EL (cell line): ENCODE data around the gene CRY2.
"Not testable (repeated sequence)": the region's sequence is repeated elsewhere in the genome, so short reads cannot be mapped to it uniquely, and the experiment has no call there.

Experiments used
- DNase-seq: peaks from one replicate; pipeline ENCODE4 v3.0.0-alpha.2; 2016

CRY2 gene

DNA sequence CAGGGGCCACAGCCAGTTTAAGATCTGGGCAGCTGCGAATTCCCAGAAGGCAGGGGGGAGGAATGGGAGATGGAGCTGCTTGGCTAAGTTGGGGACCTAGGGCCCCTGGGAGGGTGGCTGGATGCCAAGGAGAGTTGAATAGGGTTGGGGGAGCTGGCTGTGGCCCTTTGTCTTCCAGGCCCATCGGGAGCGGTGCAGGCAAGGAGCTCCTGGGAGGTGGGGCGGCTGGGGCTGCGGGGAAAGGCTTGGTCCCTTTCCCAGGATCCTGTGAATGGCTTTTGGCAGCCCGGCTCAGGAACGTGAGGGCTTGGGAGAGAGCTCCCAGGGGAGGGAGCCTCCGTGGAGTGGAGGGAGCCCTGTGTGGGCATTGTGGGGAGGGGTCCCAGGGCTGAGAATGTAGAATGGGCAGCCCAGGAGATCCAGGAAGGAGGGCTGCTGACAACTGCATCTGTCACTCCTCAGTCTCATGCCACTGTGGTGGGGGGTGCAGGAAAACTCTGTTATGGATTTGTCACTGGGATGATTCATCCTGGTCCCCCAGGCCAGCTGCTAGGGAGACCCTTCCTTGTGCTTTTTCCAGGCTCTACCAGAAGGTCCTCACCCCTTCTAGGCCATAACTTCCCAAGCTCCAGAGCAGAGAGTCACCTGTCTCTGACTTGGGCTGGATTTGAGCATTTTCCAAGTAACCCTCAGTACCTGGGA, 53.8 kb downstream of the CRY2 start:
- no peak for DNase-seq

DNA sequence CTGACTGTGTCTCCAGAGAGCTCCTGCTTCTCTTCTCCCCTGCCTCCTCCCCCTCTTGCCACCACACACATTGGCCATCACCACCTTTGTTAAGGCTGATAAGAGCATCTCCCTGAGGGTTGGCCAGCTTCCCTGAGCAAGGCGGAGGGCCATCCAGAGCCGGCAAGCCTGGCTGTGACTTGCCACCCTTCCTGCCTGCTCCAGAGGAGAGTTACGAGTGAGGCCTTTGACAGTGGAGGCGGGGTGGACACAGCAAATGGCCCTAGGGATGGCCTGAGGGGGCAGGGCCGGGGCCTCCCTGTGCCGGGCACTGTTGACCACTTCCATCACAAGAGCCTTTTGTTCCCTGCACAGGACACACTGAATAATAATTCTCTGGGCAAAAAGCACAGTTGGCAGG, 54.4 kb downstream of the CRY2 start:
- no peak for DNase-seq

DNA sequence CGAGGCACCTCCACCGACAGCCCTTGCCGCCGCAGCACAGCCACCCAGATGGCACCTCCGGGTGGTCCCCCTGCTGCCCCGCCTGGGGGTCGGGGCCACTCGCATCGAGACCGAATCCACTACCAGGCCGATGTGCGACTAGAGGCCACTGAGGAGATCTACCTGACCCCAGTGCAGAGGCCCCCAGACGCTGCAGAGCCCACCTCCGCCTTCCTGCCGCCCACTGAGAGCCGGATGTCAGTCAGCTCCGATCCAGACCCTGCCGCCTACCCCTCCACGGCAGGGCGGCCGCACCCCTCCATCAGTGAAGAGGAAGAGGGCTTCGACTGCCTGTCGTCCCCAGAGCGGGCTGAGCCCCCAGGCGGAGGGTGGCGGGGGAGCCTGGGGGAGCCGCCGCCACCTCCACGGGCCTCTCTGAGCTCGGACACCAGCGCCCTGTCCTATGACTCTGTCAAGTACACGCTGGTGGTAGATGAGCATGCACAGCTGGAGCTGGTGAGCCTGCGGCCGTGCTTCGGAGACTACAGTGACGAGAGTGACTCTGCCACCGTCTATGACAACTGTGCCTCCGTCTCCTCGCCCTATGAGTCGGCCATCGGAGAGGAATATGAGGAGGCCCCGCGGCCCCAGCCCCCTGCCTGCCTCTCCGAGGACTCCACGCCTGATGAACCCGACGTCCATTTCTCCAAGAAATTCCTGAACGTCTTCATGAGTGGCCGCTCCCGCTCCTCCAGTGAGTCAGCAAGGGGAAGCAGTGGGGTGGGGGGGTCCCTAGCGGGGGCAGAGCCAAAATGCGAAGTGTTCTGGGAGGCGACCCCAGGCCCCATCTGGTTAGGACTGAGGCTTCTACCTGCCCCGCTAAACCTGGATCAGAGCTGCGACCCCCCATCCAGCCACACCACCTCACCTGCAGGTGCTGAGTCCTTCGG, 55.4 kb downstream of the CRY2 start:
- DNase-seq: no peak

DNA sequence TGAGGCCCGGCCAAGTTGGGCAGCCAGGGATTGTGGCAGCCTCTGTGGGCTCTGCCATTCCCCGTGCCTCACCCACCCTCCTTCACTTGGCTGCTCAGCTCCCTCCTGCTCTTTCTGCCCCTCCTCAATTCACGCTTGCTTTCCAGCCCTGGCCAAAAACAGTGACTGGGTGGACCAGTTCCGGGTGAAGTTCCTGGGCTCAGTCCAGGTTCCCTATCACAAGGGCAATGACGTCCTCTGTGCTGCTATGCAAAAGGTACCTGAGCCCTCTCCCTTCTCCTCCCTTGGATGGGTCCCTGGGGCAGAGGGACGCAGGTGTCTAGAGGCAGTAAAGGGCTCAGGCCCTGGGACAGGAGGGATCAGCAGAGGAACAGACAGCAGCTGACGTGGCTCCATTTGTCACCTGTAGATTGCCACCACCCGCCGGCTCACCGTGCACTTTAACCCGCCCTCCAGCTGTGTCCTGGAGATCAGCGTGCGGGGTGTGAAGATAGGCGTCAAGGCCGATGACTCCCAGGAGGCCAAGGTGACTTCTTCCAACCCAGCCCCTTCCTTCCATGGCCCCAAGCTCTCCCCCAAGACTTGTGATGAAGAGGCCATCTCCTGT, 57.1 kb downstream of the CRY2 start:
- no peak for DNase-seq

DNA sequence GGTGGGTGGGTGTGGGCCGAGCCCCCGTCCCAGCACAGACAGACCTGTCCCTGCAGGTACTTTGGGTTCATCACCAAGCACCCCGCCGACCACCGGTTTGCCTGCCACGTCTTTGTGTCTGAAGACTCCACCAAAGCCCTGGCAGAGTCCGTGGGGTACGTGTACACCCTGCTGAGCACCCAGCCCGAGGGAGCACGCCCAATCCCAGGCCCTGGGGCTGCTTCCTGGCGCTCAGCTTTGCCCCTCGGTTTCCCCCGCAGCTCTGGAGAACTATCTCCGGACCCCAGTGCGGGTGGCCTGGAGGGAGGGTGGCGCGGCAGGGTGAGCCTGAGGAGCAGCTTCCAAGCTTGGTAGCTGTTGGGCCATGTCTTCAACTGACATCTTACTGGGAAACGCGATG, 57.8 kb downstream of the CRY2 start:
- DNase-seq: no peak

DNA sequence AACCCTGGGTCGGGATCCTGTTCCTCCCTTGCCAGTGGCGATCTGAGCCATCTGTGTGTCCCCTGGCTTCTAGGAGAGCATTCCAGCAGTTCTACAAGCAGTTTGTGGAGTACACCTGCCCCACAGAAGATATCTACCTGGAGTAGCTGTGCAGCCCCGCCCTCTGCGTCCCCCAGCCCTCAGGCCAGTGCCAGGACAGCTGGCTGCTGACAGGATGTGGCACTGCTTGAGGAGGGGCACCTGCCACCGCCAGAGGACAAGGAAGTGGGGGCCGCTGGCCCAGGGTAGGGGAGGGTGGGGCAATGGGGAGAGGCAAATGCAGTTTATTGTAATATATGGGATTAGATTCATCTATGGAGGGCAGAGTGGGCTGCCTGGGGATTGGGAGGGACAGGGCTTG, 58.3 kb downstream of the CRY2 start:
- not testable (repeated sequence) for DNase-seq

DNA sequence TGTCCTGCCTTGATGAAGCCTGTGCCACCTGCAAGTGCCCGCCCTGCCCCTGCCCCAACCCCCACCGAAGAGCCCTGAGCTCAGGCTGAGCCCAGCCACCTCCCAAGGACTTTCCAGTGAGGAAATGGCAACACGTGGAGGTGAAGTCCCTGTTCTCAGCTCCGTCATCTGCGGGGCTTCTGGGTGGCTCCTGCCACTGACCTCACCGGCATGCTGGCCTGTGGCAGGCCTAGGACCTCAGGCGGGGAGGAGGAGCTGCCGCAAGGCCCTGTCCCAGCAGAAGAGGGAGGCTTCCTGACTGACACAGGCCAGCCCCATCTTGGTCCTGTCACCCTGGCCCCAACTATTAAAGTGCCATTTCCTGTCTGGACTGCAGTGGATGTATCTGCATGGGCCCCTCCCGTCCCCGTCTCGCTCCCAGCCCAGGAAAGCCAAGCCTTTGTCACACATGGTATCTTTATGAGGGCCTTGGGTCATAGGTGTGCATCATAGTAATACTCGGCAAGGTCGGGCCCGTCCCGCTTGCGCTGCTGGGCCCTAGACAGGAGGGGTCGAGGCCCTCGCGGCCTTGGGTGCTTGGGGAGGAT, 58.9 kb downstream of the CRY2 start:
- no peak for DNase-seq

DNA sequence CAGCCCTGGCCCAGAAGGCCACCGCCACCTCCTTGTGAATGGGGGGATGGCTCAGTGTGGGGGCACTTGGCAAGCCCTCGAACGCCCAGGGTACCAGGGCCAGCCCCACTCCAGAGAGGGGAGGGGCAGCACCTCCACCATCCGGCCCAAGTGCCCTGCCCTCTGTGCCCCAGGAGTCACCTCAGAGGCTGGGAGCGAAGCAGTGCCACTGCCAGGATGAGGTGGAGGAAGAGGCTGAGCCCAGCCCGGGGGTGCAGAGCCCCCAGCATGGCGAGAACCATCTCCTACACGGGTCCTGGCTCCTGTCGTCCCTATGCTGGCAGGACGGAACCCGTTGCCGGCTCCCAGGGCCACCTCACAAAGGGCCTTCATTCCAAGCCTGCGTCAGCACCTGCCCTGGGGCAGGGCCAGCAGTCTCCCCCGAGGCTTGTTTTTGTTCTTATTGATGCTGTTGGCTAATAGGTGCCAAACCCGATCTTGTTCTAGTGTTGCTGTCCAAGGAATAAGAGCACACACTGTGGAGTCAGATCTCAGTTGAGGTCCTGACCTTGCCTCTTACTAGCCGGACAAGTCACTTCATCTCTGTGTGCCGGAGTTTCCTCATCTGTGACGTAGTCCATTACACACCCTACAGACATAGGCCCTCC, 59.8 kb downstream of the CRY2 start, which contains the start of gene FREY1:
Gene FREY1, minus strand, starts transcription at position 307 of the 647 bp plus-strand sequence. Its CDS starts 26 bp downstream, at position 281.
- DNase-seq: no peak

DNA sequence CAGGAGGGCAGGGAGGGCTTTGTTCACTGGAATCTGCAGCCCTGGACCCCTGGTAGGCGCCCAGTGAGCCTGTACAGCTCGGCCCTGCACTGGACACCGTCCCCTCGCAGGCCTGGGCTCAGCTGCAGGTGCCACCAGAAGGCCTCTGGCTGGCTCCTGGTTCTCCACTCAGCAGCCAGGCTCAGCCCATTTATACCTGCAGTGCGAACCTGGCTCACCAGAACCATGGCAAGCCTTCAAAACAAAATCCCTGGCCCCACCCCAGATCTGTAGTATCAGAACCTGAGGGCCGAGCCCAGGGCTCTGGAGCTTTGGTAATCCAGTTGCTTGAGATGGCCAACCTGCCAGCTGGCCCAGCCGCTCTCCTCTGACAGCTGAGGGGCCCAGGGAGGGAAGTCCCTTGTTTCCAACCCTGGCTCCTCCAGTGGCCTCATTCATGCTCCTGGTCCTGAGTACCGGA, 60.7 kb downstream of the CRY2 start:
- no peak for DNase-seq

DNA sequence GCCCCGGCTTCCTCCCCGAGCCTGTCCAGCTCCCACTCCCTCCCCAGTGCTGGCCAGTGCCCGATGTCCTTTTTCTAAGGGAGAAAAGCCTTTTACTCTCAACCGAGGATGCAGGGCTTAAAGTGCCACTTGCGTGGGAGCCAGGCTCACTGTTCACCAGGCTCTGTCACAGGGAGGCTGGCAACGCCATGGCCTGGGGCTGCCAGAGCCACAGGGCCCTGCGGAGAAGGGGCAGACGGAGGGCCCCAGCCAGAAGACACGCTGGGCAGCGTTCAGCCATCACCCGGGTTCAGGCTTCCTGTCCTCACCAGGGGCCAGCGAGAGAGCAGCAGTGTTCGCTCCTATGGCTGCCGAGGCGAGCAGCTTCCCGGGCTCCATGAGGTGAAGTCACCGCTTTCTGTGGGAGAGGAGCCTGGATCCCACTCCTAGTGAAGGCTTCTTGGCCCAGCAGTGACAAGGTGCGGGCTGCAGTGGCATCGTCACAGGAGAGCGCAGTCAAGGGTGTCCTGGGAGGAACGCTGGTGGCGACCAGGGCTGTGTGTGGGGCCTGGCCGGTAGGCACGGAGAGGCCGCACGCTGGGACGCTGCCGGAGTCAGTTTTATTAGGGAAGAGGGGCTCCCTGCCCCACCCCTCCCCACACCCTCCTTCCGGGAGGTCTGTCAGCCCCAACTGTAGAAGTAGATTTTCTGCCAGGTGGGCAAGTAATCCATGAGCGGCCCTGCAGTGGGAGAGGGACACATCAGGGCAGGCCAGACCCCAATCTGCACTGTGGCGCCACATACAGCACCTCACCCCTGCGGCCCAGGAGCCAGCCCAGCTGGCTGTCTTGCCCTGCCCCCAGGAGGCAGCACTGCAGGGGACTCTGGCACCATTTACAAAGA, 62.6 kb downstream of the CRY2 start:
- no peak for DNase-seq

DNA sequence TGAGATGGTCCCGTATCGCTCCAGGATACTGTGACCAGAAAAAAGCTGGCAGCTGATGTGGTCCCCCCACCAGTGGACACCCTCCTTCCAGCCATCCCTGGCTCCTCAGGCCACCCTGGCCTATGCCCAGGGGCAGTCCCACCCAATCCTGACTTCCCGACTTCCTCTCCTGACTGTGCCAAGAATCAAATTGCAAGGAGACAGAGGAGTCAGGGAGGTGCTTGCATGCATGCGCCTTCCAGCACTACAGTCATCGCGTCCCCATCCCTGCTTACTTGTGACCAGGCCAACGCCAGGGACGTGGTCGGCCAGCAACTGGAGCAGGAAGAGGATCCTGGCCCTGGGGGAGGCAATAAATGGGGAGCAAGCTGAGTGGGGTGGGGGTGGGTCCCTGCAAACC, 63.3 kb downstream of the CRY2 start:
- no peak for DNase-seq

DNA sequence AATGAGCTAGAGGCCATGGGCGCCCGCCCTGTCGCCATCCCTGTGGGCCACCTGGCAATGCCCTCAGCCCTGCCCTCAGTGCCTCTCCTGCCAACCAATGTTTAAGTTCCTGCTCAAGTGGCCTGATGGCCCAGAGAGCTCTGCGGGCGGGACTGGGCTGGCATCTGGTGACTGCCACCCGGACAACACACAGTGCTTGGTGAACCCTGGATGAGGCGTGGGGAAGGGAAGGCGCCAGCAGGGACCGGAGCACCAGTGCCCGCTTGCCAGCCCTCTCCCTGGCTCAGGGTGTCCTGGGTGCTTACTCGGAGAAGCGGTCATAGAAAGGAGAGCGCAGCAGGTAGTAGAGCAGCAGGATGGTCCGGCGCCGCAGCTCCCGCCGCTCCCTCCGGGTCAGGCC, 66.2 kb downstream of the CRY2 start:
- no peak for DNase-seq

DNA sequence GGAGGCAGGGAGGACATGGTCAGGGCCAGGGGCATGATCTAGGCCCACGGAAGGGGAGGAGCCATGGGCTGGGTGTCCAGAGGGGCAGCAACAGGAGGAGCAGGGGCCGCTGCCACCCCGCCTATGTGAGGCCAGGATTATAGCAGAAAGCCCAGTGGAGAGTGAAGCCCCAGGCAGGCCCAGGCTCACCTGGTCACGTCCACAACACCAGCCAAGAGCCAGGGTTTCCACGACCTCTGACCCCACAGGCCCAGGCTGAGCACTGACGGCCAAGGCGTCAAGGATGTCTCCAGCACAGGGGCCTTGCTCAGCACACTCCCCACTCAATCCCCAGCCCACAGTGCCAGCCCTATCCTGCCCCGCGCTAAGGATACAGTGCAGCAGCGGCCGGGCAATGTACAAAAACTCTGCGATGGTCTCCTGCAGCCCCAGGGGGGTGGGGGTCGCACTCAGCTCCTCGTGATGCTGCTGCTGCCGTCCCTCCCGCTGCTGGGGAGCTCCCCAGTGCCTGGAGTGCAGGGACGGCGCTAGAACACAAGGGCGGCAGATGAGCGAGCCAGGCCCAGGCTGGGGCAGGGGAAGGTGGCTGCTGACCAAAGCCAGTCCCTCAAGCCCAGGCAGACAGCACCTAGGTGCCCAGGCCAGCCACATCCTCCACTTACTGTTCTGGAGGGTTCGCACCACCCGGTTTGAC, 66.8 kb downstream of the CRY2 start:
- DNase-seq: no peak

DNA sequence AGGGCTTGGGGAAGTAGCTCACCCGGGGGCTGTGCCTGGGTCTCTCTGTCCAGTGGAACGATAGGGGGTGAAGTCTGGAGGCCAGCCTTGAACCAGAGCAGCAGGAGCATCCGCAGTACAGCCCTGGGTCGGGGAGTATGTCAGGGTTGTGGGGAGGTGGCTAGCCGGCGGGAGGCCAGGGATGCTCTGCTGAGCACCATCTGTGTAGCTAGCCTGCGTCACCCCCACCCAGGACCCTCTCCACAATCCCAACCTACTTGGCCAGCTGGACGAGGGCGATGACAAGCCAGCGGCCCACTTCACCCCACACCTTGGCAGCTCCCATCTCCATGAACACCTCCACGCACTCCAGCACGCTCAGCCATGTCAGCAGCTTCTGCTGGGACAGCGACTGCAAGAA, 68.2 kb downstream of the CRY2 start:
- no peak for DNase-seq

DNA sequence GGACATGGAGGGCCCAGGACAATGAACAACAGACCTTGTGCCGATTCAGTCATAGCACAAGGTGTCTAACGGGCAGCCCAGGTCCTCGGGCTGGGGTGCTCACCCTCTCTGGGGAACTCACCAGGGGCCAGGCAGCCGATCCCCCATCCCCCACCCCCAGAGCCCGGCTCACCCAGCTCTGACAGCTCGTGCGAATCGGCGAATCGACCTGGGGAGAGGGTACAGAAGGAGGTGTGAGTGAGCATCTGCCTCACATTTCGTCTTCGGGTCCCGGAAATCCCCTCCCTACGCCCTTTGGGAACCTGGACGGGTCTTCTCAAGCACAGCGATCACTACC, 70.0 kb downstream of the CRY2 start:
- no peak for DNase-seq

DNA sequence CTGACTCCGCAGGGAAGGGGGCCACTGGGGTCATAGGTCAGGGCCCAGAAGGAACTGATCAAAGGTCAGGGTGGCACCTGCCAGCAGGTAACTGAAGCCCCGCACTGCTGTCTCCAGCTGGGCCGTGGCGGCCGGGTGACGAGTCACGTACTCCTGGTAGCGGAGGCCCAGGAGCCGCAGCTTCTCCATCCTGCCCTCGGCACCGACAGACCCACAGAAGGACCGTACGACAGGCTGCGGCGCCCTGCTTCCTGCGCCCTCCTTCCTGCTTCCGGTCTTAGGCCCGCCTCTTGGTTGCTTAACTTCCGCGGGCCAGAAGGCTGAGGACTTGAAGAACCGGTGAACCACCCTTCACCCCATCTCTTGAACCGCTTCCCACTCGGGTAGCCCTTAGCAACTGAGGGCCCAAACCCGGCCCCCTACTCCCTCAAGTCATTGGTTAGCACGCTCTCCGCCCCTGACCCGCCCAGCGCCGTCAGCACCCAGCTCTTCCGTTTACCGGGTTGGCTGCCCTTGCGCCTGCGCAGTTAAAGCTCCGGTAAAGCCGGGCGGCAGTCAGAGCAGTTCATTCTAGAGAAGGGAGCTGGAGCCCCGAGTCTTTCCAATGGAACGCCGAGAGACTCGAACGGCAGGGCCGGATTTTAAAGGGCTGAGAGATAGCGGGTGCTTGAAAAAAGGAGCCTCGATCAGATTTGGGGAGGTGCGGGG, 70.5 kb downstream of the CRY2 start, which contains the start of gene PEX16:
Gene PEX16, minus strand, starts transcription at position 255 of the 708 bp plus-strand sequence. Its CDS starts 66 bp downstream, at position 189.
- DNase-seq: peak; percentile 100

DNA sequence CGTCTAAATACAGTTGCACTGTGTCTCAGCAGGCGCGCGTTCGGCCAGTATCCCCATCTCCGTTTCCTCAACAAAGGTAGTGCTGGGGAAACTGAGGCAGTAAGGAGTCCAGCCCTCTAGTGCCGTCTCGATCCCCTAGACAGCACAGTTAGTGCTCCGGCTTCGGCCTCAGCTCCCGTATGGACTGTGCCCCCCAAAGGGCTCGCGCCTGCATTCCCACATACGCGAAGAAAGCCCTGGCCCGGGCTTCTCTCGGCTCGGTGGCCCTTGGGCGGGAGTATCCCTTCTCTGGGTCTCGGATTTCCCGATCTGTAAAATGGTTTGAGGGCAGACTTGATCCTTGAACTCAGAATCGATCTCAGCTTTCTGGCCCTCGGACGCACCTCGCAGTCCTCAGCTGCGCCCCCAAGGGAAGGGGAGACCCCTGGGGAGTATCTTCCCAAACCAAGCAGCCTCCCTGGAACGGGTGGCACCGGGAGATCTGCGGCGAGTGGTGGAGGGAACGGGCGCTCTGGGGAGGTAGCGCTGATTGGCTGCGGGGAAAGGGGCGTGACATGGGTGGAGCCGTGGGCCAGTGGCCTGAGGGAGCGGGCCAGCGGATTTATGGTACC, 71.2 kb downstream of the CRY2 start:
- DNase-seq: peak; percentile 80

DNA sequence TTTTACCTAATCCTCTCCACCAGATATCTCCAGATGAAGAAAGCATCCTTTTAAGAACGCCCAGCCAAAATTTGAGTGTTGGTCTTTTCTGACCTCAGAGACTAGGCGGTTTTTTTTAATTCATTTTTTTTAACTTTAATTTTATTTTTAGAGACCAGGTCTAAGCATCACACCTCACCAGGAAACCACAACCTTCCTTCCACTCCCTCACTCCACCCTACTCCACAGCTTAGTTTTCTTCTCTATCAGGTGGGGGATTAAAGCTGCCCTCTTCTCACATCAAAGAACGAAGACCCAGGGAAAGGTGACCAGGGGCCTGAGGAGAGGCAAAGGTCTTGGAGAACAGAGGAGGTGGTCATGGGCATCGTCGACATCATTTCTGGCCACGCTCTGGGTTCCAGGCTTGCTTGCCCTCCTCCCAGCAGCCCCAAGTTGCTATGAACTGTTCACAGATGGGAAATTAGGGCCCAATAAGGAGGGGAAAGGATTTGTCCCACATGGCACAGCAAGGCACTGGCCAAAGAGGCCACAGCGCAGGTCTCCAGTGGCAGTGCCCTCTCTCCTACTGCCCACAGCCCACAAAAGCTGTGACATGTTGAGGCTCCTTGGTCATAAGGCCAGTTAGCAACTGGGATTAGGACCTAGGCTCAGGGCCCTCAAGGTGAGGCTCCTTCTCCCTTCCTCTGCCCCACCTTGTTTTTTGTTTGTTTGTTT, 71.8 kb downstream of the CRY2 start:
- DNase-seq: no peak
